Fibroblast of skin of abdomen (primary cell): ENCODE results near the gene HEXB.
"Not testable (repeated sequence)": the region's sequence is repeated elsewhere in the genome, so short reads cannot be mapped to it uniquely, and the experiment has no call there.

Experiments used
- DNase-seq: peaks from one replicate; pipeline ENCODE4 v3.0.0-alpha.2; 2013

The HEXB gene

DNA sequence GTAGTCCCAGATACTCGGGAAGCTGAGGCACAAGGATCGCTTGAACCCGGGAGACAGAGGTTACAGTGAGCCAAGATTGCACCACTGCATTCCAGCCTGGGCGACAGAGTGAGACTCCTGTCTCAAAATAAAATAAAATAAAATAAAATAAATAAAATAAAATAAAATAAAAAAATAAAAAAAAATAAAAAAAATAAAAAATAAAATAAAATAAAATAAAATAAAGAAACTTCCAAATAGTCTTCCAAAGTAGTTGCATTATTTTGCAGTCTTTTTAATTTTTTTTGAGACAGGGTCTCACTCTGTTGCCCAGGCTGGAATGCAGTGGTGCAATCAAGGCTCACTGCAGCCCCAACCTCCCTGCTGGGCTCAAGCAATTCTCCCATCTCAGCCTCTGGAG is 63.7 kb downstream of the HEXB start:
- not testable (repeated sequence) for DNase-seq

DNA sequence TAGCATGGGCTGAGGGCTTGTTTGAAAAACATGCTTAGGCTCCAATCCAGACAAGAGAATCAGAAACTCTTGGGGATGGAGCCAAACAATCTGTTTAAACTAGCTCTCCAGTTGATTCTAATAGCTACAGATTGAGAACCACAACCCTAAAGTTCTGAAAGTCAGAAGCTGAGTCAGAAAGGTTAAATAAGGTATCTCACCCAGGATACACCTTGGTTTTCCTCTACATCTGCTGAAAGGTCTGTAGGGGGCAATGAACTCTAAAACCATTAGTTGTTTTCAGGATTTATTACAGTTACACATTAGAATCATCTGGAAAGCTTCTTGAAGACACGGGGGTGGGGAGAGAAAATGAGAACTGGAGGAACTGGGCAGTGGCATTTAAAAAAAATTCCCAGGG is 76.2 kb downstream of the HEXB start:
- no peak for DNase-seq

DNA sequence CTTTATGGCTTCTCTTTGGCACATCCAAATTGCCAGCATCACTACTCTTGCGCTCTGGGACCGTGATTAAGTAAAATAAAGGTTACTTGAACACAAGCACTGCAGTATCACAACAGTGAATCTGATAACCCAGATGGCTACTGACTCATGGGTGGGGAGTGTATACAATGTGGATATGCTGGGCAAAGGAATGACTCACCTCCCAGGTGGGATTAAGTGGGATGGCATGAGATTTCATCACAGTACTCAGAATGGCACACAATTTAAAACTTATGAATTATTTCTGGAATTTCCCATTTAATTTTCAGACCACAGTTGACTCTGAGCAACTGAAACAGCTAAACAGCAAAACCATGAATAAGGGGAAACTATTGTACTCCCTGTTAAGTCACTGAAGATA is 77.6 kb downstream of the HEXB start:
- DNase-seq, result peak; percentile 60

- no peak for DNase-seq
These were observed 78.5 kb downstream of the HEXB start for GRCh38 chr5:74763504-74763903.

DNA sequence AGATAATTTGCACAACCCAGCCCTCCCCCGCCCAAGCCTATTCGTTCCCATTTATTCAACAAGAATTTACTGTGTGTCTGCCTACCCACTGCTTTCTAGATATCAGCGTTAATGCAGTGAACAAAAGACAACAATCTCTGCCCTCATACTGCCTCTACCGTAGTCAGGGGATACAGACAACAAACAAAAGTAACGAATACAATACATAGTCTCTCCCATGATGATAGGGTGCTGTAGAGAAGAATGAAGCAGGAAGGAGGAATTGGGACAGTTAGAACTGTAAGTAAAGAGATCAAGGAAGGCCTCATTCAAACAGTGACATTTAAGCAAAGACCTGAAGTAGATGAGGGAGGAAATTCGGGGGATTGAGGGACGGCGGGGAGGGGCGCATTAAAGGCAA is 80.2 kb downstream of the HEXB start:
- DNase-seq, result no peak

- DNase-seq, result no peak
These were observed 80.9 kb downstream of the HEXB start for GRCh38 chr5:74765929-74766328.

GRCh38 chr5:74766418-74766848 is 81.4 kb downstream of the HEXB start:
- peak; percentile 17 for DNase-seq

- peak; percentile 92 for DNase-seq
These were observed 82.0 kb downstream of the HEXB start, which contains the start of the genes GFM2 and NSA2 for GRCh38 chr5:74766849-74767578. TSS of gene GFM2 (minus strand) at chr5:74767117. CDS start at chr5:74763742, 3,375 bp downstream. TSS of gene NSA2 (plus strand) at chr5:74767249. CDS start at chr5:74767361, 112 bp downstream.

GRCh38 chr5:74767579-74767913 is 82.5 kb downstream of the HEXB start:
- peak; percentile 29 for DNase-seq
